NCI-H1930 (cell line): Measurements from ENCODE around the gene CKLF.
"Not testable (repeated sequence)": the region's sequence is repeated elsewhere in the genome, so short reads cannot be mapped to it uniquely, and the experiment has no call there.

Source experiments
- DNase-seq, 2 experiments: peaks; one replicate each; lab custom pipeline; 2025; lab: John Stamatoyannopoulos, UW

Gene CKLF

GRCh38 chr16:66569827-66570405 is 17.5 kb downstream of the CKLF start:
- DNase-seq: no peak

DNA sequence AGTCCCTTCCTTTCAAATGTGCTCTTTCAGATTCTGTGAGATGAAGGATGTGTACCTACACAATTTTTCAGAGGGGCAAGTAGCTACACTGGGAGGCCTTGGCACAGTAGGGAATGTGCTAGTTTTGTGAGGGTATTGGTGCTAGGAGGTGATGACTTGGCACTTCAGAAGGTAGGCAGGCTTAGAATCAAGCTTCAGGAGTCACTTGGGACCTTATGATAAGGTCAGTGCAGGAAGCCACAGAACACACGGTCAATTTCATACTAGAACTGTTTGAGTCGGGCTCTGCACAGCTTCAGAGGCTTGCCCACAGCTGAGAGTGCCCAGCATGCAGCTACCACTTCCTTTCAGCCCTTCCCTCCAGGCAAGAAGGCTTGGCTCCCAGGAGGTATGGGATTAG is 20.0 kb downstream of the CKLF start:
- DNase-seq: no peak

- DNase-seq: no peak
These were observed 21.7 kb downstream of the CKLF start for GRCh38 chr16:66574081-66574480.

GRCh38 chr16:66574531-66574930 is 22.2 kb downstream of the CKLF start:
- DNase-seq: no peak

- DNase-seq: no peak
These were observed 22.7 kb downstream of the CKLF start for GRCh38 chr16:66575060-66575459.

DNA sequence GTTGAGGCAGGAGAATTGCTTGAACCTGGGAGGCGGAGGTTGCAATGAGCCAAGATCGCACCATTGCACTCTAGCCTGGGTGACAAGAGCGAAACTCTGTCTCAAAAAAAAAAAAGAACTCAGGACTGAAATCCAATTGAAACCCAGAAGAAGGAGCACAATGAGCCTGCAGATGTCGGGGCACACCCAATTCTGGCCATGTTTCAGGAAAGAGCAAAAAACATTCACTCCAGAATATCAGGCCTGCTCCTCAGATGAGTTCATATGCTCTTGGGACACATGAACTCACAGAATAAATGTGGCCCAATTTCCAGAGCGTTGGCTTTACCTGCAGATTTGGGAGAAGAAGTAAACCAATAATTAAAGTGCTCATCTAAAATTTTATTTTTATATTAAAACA is 23.9 kb downstream of the CKLF start:
- no peak for DNase-seq

- no peak for DNase-seq
These were observed 26.5 kb downstream of the CKLF start, which contains the start of gene CMTM2 for GRCh38 chr16:66578651-66579531. CMTM2 (plus strand) TSS chr16:66579463; CDS start chr16:66579608, 145 bp downstream.

DNA sequence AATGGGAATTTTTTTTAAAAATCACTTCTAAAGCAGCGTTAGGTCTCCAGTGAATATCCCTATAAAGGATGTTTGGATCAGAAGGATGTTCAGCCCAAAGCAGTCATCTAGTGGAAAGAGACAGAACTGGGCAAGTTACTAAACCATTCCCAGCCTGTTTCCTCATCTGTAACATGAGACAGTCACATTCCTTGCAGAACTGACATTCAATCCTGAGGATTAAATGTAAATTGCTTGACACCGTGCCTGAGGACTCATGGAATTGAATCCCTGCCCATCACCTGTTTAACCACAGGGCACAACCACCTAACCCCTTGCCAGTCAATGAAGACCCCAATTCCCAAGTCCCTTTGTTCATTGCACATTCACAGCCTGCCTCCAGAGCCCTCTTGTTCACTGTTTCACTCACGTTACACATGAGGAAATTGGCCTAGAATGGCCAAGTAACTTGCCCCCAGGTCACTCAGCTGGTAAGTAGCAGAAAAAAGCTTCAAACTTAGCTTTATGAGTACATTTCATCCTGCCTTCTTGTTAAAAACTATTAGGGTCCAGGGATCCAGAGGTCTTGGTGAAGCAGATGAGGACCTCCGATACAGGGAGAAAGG is 28.3 kb downstream of the CKLF start:
- no peak for DNase-seq

DNA sequence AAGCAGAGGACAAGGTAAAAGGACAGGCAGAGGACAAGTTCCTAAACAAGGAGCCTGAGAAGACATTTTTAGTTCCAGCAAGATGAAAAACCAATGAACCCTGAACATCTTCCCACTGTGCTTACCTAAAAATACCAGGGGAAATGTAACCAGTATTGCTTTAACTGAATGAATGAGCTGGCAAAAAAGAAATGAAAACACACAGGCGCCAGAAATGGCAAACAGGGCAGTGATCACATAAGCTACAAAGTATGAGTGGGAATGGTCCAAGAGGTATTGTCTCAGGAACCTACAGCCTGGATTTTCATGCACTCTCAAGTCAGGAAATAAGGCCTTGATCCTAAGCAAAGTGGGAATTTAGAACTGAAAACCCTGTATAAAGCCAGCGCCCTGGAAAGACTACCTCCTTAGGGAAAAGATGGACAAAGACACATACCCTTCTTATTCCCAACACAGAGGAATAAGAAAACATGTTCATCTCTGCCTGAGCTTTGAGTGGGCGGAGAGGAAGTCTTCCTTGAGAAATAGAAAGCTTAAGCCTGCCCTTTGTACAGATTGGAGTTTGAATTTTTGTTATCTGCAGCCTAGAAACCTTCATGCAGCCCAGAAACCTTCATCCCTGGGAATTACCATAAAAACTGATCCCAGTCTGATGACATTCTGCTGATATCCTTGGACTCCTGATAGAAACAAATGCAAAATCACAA is 29.0 kb downstream of the CKLF start:
- DNase-seq: no peak

DNA sequence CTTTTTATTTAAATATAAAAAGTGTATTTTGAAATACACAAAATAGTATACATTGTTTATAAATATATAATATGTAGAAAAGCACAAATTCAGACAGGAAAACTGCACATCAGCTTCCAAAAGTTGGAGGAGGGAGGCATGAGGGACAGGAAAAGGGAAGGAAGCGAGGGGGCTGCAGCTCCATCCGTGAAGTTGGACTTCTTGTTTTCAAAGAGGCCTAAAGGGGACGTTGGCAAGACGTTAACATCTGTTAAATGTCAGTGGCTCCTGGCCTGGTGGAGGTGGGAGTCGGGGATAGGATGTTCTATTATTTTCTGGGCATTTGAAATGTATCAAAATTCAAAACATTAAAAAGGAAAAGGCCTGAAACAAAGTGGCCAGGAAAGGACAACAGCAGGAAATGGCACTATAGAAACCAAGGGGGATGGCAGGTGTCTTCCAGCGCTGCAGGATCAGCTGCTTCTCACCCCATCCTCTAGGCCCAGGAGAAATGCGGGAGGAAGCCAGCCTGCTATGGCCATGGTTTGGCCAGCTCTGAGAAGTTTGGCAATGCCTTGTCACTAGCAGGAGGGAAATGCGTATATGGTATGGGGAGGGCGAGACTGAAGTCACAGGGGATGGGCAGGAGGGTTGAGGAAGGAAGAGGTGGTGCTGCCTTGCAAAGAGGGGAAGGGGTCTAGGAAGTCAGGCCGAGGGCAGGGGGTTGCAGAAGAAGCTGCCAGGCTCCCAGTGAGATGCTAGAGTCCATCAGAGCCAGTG is 33.3 kb downstream of the CKLF start:
- DNase-seq: no peak

DNA sequence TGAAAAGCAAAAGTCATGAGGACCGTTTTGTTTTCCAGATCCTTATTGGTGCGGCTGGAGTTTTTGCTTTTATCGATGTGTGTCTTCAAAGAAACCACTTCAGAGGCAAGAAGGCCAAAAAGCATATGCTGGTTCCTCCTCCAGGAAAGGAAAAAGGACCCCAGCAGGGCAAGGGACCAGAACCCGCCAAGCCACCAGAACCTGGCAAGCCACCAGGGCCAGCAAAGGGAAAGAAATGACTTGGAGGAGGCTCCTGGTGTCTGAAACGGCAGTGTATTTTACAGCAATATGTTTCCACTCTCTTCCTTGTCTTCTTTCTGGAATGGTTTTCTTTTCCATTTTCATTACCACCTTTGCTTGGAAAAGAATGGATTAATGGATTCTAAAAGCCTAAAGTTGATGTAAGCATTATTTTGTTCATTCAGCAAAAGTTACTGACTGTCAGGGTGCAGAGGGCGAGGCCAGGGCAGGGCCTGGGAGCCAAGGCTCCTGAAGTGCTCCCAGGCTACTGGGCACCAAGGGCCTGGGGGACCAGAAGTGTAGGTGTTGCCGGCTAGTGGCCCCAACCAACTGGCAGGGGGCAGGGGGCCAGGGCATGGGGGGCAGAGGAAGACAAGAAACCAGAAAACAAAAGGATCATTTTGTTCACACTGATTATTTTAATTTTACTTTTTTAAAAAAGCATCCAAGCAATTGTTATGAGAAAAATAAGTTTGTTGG is 35.7 kb downstream of the CKLF start:
- no peak for DNase-seq

DNA sequence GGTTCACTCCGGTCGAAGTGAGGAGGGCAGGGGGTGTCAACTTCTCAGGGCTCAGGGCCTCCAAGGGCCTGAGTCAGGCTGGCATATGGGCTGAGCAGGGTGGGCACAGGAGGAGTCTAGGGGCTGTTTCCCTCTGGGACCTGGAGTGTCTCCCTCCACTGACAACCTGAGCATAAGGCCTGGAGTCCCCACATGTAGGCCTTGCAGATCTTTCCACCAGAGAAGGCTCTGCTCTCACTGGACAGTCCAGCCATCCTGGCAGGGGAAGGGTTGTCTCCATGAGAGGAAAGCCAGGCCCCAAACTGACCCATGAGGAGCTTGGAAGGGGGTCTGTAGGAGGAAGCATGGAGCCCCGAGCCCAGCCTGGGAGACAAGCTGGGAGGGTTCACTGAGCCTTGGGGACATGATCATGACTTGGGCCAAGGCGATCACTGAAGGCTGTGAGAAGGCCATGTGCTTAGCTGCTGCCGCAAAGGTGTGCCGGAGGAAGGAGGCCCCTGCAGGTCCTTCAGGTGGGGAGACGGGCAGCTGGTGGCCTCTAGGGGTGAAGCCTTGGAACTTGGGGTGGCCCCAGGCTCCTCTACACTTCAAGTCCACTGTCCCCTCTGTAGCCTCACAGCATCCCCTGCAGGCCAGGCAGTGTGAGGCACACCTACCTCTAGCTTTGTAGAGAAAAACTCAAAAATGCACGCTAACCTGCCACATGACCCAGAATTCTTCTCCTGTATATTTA is 36.8 kb downstream of the CKLF start:
- DNase-seq: no peak

- DNase-seq: no peak
These were observed 37.9 kb downstream of the CKLF start for GRCh38 chr16:66590322-66590721.

- no peak for DNase-seq
These were observed 38.6 kb downstream of the CKLF start for GRCh38 chr16:66591018-66591417.

- no peak for DNase-seq
These were observed 39.9 kb downstream of the CKLF start for GRCh38 chr16:66592241-66592640.

GRCh38 chr16:66592814-66593213 is 40.4 kb downstream of the CKLF start:
- DNase-seq: no peak

DNA sequence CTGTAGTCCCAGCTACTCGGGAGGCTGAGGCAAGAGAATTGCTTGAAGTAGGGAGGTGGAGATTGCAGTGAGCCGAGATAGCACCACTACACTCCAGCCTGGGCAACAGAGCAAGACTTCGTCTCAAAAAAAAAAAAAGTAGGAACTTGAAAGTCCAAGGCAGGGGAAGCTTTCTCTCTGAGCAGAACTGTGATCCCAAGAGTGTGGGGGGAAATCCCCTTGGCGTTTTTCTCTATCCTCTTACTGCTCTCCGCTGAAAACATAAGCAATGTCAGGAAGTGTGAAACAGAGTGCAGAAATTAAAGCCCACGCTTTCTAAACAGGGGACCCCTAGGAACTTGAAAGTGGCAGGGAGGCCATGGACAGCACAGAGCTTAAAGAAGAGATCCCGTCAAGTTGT is 42.4 kb downstream of the CKLF start:
- DNase-seq: no peak

- not testable (repeated sequence) for DNase-seq
These were observed 44.2 kb downstream of the CKLF start for GRCh38 chr16:66596559-66596958.

DNA sequence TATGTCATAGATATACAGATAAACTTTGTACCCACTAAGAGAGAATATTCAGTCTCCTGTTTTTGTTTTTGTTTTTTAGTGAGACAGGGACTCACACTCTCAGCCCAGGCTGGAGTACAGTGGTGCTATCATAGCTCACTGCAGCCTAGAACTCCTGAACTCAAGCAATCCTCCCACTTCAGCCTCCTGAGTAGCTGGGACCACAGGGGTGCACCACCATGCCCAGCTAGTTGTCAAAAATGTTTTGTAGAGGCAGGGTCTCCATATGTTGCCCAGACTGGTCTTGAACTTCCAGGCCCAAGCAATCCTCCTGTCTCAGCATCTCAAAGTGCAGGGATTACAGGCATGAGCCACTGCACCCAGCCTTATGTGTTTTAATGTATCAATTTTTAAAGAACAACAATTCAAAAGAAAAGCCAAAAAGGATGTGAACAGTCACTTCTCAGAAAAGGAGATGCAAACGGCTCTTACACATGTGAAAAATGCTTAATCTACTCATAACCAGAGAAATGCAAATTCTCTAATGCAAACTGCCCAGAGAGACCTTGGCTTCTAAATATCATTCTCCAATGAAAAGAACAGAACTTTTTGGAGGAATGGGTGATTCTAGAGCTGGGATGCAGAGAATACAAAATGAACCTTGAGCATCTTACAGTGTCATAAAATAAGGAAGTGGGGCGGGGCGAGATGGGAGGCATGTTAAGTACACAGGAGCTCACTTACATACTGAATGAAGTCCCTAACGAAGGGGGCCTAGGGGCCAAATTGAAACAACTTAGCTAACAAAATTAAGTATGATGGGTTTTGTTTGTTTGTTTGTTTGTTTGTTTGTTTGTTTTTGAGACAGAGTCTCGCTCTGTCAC is 44.8 kb downstream of the CKLF start:
- no peak for DNase-seq
